ENCODE results near the gene DUOXA1.

DNA sequence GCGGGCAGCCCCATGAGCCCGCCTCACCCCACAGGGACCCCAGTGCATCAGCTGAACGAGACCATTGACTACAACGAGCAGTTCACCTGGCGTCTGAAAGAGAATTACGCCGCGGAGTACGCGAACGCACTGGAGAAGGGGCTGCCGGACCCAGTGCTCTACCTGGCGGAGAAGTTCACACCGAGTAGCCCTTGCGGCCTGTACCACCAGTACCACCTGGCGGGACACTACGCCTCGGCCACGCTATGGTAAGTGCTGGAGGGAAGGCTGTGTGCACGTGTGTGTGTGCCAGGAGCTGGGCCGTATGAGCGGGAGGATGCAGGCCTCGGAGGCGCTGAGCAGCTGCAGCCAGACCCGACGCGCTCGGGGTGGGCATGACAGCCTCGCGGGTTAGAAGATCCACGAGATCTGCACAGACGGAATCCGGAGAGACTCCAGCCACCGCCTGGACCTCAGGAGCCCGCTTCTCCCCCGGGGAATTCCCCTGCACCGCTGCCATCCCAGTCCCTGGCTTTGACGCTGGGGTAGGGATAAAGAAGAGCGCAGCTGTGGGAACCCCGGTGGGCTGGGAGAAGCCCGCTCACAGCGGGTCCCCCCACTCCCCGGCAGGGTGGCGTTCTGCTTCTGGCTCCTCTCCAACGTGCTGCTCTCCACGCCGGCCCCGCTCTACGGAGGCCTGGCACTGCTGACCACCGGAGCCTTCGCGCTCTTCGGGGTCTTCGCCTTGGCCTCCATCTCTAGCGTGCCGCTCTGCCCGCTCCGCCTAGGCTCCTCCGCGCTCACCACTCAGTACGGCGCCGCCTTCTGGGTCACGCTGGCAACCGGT, 13.0 kb downstream of the DUOXA1 start:
- TF ChIP-seq, protein P1, sequence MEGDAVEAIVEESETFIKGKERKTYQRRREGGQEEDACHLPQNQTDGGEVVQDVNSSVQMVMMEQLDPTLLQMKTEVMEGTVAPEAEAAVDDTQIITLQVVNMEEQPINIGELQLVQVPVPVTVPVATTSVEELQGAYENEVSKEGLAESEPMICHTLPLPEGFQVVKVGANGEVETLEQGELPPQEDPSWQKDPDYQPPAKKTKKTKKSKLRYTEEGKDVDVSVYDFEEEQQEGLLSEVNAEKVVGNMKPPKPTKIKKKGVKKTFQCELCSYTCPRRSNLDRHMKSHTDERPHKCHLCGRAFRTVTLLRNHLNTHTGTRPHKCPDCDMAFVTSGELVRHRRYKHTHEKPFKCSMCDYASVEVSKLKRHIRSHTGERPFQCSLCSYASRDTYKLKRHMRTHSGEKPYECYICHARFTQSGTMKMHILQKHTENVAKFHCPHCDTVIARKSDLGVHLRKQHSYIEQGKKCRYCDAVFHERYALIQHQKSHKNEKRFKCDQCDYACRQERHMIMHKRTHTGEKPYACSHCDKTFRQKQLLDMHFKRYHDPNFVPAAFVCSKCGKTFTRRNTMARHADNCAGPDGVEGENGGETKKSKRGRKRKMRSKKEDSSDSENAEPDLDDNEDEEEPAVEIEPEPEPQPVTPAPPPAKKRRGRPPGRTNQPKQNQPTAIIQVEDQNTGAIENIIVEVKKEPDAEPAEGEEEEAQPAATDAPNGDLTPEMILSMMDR (conservative IDR thresholded peaks at IDR 0.05 in 1 of 2, IDR thresholded peaks at IDR 0.05 in 1 of 2; ENCODE audit: extremely low read depth in 1 of 2, insufficient read depth in 1 of 2, low read depth in 1 of 2, low read length in 2 of 2), result no peak
- peak; percentile 94 for TF ChIP-seq EZH2 (IDR thresholded peaks at IDR 0.05; ENCODE audit: borderline replicate concordance, low read length)

Data from mammary epithelial cell (primary cell).